ENCODE data around the gene SMCO4.

DNA sequence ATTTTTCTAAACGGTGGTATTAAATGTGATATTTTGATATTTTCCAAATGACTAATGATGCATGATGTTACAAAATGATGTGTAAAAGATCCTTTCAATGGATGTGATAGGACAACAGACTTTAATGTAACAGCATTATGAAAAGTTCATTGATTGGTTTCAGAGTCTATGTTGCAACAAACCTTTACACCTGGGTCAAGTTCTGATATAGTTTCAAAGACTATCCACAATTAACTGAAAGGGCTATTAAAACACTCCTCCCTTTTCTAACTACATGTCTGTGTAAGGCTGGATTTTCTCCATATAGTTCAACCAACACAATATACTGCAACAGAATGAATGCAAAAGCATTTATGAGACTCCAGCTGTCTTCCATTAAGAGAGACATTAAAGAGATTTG lies 35.7 kb downstream of the SMCO4 start:
- TF ChIP-seq L3MBTL2 (conservative IDR thresholded peaks at IDR 0.05) (no peak), FOXM1 (IDR thresholded peaks at IDR 0.05; ENCODE audit: borderline replicate concordance) (no peak), FOXK2 (IDR thresholded peaks at IDR 0.05) (no peak), TARDBP (IDR thresholded peaks at IDR 0.05) (no peak), FOXA1 (IDR thresholded peaks at IDR 0.05) (no peak), SP1 (IDR thresholded peaks at IDR 0.05) (no peak), ELF4 (IDR thresholded peaks at IDR 0.05) (no peak), ARNT (IDR thresholded peaks at IDR 0.05) (no peak), CTBP1 (IDR thresholded peaks at IDR 0.05; ENCODE audit: borderline replicate concordance) (no peak), HDGF (IDR thresholded peaks at IDR 0.05; ENCODE audit: borderline replicate concordance) (no peak), SUZ12 (IDR thresholded peaks at IDR 0.05) (no peak), BHLHE40 (IDR thresholded peaks at IDR 0.05; ENCODE audit: borderline replicate concordance) (no peak), NFRKB (IDR thresholded peaks at IDR 0.05) (no peak)

Data from HEK293T (cell line).